Kidney (tissue), 14 donors: ENCODE measurements around the gene ERBB4. TPM values are rescaled to one million over a fixed set of nuclear protein-coding genes. Genes with fewer than 3 reads are reported as not detected.

Source experiments
- DNase-seq, 5 donors: peaks; one replicate each; pipeline ENCODE4 v3.0.0-alpha.2; 2013 to 2020
- FAIRE-seq: peaks from 2 replicates; lab custom pipeline; 2012; peaks lifted over from hg19 to GRCh38; lab: Jason Lieb, UNC
- H3K27ac ChIP-seq, 2 donors: one replicate each; pipeline ENCODE4 v1.7.0; 2013; ENCODE audit warnings: low read depth in 2 of 2, low read length in 2 of 2, inconsistent platforms in 1 of 2
- H3K27me3 ChIP-seq: one replicate; pipeline ENCODE4 v1.7.1; 2013; ENCODE audit warnings: low read length, inconsistent platforms; ENCODE audit not compliant: control insufficient read depth, insufficient read depth
- H3K36me3 ChIP-seq, 3 donors: one replicate each; pipeline versions ENCODE4 v1.7.0 to v1.7.1; 2013; ENCODE audit warnings: low read length in 3 of 3, control low read depth in 1 of 3, inconsistent platforms in 1 of 3; ENCODE audit not compliant: insufficient read depth in 3 of 3, control insufficient read depth in 2 of 3
- H3K4me1 ChIP-seq, 3 donors: one replicate each; pipeline versions ENCODE4 v1.7.0 to v1.7.1; 2013; ENCODE audit warnings: low read length in 3 of 3, inconsistent platforms in 1 of 3, low read depth in 1 of 3; ENCODE audit not compliant: control insufficient read depth in 2 of 3, insufficient read depth in 2 of 3
- H3K4me3 ChIP-seq, 3 donors: one replicate each; pipeline versions ENCODE4 v1.7.0 to v1.8.1; 2013; ENCODE audit warnings: low read length in 3 of 3, control low read depth in 1 of 3, inconsistent platforms in 1 of 3
- H3K9ac ChIP-seq, 3 donors: one replicate each; pipeline versions ENCODE4 v1.7.0 to v1.7.1; 2013; ENCODE audit warnings: low read length in 3 of 3, control low read depth in 1 of 3, inconsistent platforms in 1 of 3
- H3K9me3 ChIP-seq, 3 donors: one replicate each; pipeline versions ENCODE4 v1.7.0 to v1.7.1; 2013; ENCODE audit warnings: low read length in 3 of 3, control low read depth in 1 of 3, inconsistent platforms in 1 of 3; ENCODE audit not compliant: control insufficient read depth in 2 of 3, insufficient read depth in 1 of 3
- intact Hi-C: fragments of 100-400 bp; cut with DNase I; formaldehyde crosslinking; loops from one replicate; pipeline ENCODE4 v1.11.1; 2022
- polyA plus RNA-seq: library from polyadenylated mRNA; stranded (reverse); fragments of 350-450 nt; fragmentation: Illumina TruSeq; extraction: RNeasy Lipid Tissue Mini Kit (QIAGEN cat#74804); gene quantifications from one replicate; pipeline ENCODE4 v1.2.3, GENCODE V29; 2014; ENCODE audit warnings: low read depth, low replicate concordance; ENCODE audit not compliant: insufficient read depth
- total RNA-seq: library from RNA; stranded (reverse); fragmentation: NEBNext Ultra II Directional; extraction: Animal tissue kit (Norgen Biotek cat#: 25700); gene quantifications from one replicate; pipeline ENCODE4 v1.2.1, GENCODE V29; 2021
- TF ChIP-seq, protein P1 (sequence below): IDR thresholded peaks from 3 replicates; pipeline ENCODE4 v1.5.1; 2012; ENCODE audit warnings: mild to moderate bottlenecking, moderate library complexity, borderline replicate concordance; ENCODE audit not compliant: insufficient read depth; ENCODE audit errors: extremely low read depth
- donor health status: control.
- donor health status: control.
- donor health status: control.
- donor health status: control.
- donor health status: control.
- donor health status: DM: yes; HTN: yes; CAD: no.
- donor health status: Normal renal cell carcinoma (clear cell type).

The ERBB4 gene
- total and polyA plus RNA-seq, 2 donors from 2014 or later: 3.9 to 152 TPM

DNA sequence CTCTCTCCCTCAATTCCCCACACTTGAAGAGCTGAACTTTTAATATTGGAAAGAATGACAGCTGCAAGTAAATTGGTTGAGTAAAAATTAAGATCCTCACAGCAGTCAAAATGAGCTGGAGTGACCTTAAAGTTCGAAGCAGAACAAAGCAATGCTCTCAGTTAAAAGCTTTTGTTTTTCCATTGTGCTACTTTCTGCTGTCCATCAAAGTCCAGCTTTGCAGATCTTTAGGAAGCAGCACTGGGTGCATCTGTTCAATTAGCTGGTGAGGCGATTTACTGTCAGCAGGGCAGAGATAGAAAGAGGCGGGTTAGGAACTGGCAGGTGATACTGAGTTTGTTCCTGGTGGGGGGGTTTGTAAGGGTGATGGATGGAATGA is 1147.4 kb downstream of the ERBB4 start:
- TF ChIP-seq, protein P1, sequence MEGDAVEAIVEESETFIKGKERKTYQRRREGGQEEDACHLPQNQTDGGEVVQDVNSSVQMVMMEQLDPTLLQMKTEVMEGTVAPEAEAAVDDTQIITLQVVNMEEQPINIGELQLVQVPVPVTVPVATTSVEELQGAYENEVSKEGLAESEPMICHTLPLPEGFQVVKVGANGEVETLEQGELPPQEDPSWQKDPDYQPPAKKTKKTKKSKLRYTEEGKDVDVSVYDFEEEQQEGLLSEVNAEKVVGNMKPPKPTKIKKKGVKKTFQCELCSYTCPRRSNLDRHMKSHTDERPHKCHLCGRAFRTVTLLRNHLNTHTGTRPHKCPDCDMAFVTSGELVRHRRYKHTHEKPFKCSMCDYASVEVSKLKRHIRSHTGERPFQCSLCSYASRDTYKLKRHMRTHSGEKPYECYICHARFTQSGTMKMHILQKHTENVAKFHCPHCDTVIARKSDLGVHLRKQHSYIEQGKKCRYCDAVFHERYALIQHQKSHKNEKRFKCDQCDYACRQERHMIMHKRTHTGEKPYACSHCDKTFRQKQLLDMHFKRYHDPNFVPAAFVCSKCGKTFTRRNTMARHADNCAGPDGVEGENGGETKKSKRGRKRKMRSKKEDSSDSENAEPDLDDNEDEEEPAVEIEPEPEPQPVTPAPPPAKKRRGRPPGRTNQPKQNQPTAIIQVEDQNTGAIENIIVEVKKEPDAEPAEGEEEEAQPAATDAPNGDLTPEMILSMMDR: no peak
- H3K36me3 ChIP-seq: no peaks in the 10 kb centered on the region
- H3K4me1 ChIP-seq: no peaks in the 10 kb centered on the region
- no peaks in the 10 kb centered on the region for H3K27me3 ChIP-seq
- no peaks in the 10 kb centered on the region for H3K9me3 ChIP-seq
- intact Hi-C loops: no loop called here
- H3K4me3 ChIP-seq: no peak overlapping the region
- no peak overlapping the region for H3K9ac ChIP-seq
- DNase-seq: no peak
- no peak overlapping the region for H3K27ac ChIP-seq
- no peak for FAIRE-seq

- no peak for FAIRE-seq
Measured at GRCh38 chr2:211390536-211391188, 1147.9 kb downstream of the ERBB4 start.

DNA sequence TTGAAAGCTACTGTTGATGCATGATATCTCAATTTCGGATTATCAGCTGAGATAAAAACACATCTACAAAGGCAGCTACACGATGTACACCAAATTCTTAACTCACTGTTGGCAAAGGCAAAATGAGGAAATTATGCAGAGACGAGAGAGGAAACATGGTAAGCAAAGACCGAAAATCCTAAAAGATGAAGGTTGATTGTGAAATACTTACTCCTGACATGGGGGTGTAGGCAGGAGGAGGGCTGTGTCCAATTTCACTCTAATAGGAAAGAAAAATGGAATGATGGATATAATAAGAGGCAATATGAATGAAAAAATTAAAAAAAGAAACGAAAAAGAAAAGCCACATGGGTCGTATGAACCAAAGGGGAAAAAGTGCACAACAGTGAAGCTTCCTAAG is 1150.9 kb downstream of the ERBB4 start:
- H3K9ac ChIP-seq: no peak overlapping the region
- TF ChIP-seq, protein P1: no peak
- no peak overlapping the region for H3K27ac ChIP-seq
- H3K27me3 ChIP-seq: no peaks in the 10 kb centered on the region
- no peak for DNase-seq
- H3K4me3 ChIP-seq: no peak overlapping the region
- H3K9me3 ChIP-seq: no peaks in the 10 kb centered on the region
- no peaks in the 10 kb centered on the region for H3K36me3 ChIP-seq
- no peak for FAIRE-seq
- intact Hi-C loops: no loop called here
- no peaks in the 10 kb centered on the region for H3K4me1 ChIP-seq

More at GRCh38 chr2:211390536-211391188, 1147.9 kb downstream of the ERBB4 start:
- intact Hi-C loops: no loop called here
- Histone ChIP-seq H3K4me3 (no peak overlapping the region), H3K4me1 (no peaks in the 10 kb centered on the region), H3K27ac (no peak overlapping the region), H3K36me3 (no peaks in the 10 kb centered on the region), H3K27me3 (no peaks in the 10 kb centered on the region), H3K9ac (no peak overlapping the region), H3K9me3 (no peaks in the 10 kb centered on the region)
- no peak for DNase-seq
- TF ChIP-seq, protein P1: no peak

DNA sequence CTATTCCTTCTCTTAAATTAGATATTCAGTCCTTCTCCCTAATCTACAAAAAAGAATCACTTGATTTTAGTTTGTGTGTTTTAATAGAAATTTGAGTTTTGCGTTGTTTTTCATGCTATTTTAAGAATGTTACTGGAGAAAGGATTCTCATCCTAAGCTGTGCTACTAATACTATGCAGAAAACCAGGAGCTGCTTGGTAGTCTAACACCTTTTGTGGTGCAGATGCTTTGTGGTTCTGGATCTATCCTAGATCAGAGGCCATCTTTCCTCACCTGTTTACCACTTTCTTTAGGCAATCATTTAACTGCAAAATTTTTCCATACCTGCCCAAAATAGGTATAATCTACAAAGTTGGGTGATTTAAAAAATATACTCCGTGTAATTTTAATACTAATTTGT is 1158.6 kb downstream of the ERBB4 start:
- Histone ChIP-seq H3K27ac (no peak overlapping the region), H3K27me3 (no peaks in the 10 kb centered on the region), H3K36me3 (no peaks in the 10 kb centered on the region), H3K4me3 (no peak overlapping the region), H3K9ac (no peak overlapping the region), H3K9me3 (no peaks in the 10 kb centered on the region), H3K4me1 (no peaks in the 10 kb centered on the region)
- DNase-seq (no peak), FAIRE-seq (no peak)
- intact Hi-C loops: no loop called here
- TF ChIP-seq, protein P1: no peak
